Cardiac septum (tissue), 1 donor: ENCODE results near the gene NHLRC2. TPM values are rescaled to one million over a fixed set of nuclear protein-coding genes. Genes with fewer than 3 reads are reported as not detected.

Experiments used
- DNase-seq: peaks from one replicate; pipeline ENCODE4 v3.0.0-alpha.2; 2020; ENCODE audit warnings: low spot score
- intact Hi-C: fragments of 100-400 bp; cut with DNase I; formaldehyde crosslinking; loops from one replicate; pipeline ENCODE4 v1.14.0; 2022
- total RNA-seq: library from RNA; stranded (reverse); fragmentation: NEBNext Ultra II Directional; extraction: Animal tissue kit (Norgen Biotek cat#: 25700); gene quantifications from one replicate; pipeline ENCODE4 v1.2.1, GENCODE V29; 2021
- donor health status: DM: no; HTN: no; CAD: no.

The NHLRC2 gene
- total RNA-seq, 1 donor from 2014 or later = 58.4 TPM

DNA sequence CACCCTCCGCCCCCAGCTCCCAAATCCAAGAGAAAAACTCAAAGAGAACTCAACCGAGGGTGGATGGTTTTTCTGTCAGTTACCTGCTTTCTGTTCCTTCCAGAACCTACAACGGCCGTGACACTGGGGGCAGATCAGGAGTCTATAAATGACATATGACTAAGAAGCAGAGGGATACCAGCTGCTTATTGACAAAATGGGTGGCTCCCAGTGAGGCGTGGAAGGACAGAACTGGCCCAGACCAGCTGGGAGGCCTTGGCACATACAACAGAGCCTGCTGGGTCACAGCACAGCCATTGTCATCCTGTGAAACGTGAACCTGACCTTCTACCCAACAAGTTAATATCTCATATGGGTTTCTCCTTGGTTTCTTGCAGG is 104.9 kb downstream of the NHLRC2 start:
- intact Hi-C loops = loop anchor here (5.0 kb wide), 1 partner anchor 83 kb away; the partner anchor contains the start of gene ADRB1
- DNase-seq = no peak

DNA sequence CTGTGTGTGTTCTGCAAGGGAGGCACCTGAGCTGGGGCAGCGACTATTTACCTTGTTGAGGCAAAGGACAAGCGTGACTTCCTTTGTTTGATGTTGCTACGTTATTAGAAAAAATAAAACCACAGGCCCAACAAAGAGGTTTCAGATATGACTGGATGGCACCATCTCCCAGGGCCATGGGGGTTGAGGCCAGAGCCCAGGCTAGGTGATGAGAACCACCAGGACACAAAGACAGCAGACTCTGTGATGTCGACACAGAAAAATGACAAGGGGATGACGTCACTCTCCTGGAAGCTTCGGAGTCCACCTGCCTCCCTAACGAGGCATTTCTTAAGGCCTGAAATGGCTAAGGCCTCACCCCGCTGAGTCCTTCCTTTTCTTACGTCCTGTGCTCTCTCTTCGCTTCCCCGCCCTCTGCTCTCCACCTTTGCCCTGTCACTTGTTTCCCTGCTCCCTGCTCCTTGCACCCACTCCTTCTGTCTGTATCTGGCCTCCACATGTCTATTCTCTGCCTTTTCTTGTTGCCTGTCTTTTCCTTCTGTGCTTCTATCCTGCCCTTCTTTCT is 106.2 kb downstream of the NHLRC2 start:
- no peak for DNase-seq
- intact Hi-C loops = loop anchor here (1.0 kb wide), 1 partner anchor 22 kb away; no protein-coding TSS in a partner anchor

DNA sequence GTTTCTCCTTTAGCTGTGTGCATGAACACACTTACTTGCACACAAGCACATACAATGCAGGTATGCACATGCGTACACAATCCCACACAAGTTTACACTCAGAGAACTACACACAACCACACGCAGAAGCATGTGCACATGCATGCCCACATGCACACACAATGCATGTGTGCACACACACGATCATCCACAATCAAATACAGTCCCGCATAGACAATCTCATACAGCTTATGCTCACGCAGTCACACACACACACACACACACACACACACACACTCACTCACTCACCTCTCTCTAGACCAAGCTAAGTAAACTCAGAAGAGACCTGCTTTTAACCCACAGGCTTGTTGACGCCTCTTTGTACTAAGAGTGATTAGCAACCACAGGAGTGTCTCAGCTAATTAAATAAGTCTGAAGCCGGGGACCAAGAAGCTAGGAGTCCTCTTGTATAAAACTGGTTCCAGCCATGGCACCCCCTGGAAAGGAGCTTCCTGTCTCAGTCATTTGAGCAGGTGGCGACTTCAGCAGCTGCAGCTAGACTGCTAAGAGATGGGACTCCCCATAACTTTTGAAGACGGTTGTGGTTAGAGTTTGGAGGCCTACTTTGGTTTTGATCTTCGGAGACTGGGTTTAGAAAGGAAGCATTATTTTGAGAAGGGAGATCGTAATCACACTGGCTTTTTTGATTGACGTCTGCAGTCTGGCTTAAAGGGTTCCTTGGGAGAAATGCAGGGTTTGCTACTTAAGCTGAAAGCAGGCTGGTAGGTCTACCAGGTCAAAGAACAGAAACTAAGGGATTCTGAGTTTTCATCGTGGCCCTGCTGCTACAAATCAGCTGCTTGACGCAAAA is 106.9 kb downstream of the NHLRC2 start:
- intact Hi-C loops = no loop called here
- no peak for DNase-seq

DNA sequence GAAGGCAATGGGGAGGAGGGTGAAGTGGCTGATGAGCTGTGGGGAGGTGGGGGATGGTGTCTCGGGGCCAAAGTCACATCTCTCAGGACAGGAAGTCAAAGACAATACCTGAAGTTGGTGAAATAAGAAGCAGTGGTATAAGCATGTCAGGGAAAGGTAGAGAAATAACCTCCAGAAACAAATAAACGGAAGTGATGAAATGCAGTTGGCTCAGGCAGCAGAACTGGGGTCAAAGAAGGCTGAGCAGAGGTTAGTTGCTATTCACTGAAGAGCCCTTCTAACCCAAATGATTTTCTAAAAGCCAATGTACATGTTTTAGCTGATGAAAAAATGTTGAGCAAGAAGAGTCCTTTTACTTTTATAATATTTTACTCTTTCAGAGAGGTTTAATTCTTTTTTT is 110.6 kb downstream of the NHLRC2 start:
- no peak for DNase-seq
- intact Hi-C loops = no loop called here

DNA sequence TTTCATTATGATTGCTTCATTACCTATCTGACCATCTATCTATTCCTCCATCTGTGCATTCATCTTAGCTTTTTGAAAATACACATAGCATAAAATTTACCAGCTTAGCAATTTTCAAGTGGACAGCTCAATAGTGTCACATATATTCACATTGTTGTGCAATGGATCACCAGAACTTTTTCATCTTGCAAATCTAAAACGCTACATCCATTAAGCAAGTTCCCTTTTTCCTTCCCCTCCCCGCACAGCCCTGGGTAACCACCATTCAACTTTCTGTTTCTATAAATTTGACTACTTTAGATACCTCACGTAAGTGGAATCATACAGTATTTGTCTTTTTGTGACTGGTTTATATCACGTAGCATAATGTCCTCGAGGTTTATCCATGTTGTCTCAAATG is 111.2 kb downstream of the NHLRC2 start:
- DNase-seq = no peak
- intact Hi-C loops = no loop called here

Other genes with a start within 250 kb of the NHLRC2 start
- 1,029 TPM for gene NRAP, start 190.6 kb upstream of the NHLRC2 start, total RNA-seq
- gene CASP7, start 174.7 kb upstream of the NHLRC2 start, total RNA-seq = 5.9 TPM
- not detected for gene PLEKHS1, start 103.0 kb upstream of the NHLRC2 start, total RNA-seq
- gene DCLRE1A, start 579 bp upstream of the NHLRC2 start, total RNA-seq = 5.4 TPM
- gene ADRB1, start 189.2 kb downstream of the NHLRC2 start, total RNA-seq = 26.4 TPM